GM12878 (cell line): ENCODE measurements around the gene CTXND1.

Experiments
- BACH1 ChIP-seq: fragments of 450-650 bp; IDR thresholded peaks from 2 replicates; pipeline ENCODE4 v1.6.1; 2017; ENCODE audit warnings: mild to moderate bottlenecking, borderline replicate concordance
- POLR2AphosphoS5 ChIP-seq: IDR thresholded peaks from 2 replicates; pipeline ENCODE4 v1.6.1; 2011; ENCODE audit warnings: mild to moderate bottlenecking, low read length, inconsistent platforms
- RAD21 ChIP-seq: IDR thresholded peaks from 2 replicates; pipeline ENCODE4 v1.6.1; 2011; ENCODE audit warnings: mild to moderate bottlenecking, low read depth, low read length, moderate library complexity; ENCODE audit not compliant: insufficient read depth
- TF ChIP-seq, protein P1 (sequence below): IDR thresholded peaks from 2 replicates; pipeline ENCODE4 v1.6.1; 2012; ENCODE audit warnings: low read depth, low read length, improper control_type of control experiment

DNA sequence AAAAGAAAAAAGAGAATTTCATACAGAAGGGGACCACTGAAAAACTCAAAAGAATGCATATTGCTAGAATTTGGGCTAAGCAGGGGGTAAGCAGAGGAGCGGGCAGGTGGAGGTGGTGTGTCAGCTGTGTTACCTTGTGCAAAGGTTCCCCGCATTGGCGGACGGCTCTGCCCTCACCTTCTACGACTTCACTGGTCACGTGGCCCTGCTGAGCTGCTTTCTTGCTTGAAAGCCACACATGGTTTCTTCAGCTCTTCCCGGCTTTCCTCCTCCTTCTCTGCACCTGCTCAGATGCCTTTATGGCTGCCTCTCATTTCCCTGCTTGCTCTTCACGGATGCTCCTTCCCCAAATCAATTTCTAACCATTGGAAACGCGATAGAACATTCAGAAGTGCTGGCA is 68.7 kb downstream of the CTXND1 start:
- TF ChIP-seq BACH1 (no peak), RAD21 (no peak), POLR2AphosphoS5 (no peak)
- TF ChIP-seq, protein P1, sequence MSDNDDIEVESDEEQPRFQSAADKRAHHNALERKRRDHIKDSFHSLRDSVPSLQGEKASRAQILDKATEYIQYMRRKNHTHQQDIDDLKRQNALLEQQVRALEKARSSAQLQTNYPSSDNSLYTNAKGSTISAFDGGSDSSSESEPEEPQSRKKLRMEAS, result no peak
